Smooth muscle cell (in vitro differentiated cells): ENCODE measurements around the gene BACH2. TPM values are rescaled to one million over a fixed set of nuclear protein-coding genes. Genes with fewer than 3 reads are reported as not detected.

Source experiments
- DNase-seq: peaks from one replicate; lab custom pipeline; 2025; ENCODE audit not compliant: unreplicated experiment; lab: John Stamatoyannopoulos, UW
- H2AFZ ChIP-seq: fragments of 200-600 bp; sonication (generic); 2 replicates; pipeline ENCODE4 v1.6.0; 2016; ENCODE audit warnings: antibody characterized with exemption, low read depth, mild to moderate bottlenecking
- H3F3A ChIP-seq: fragments of 200-600 bp; sonication (generic); 2 replicates; pipeline ENCODE4 v1.6.0; 2017; ENCODE audit warnings: antibody characterized with exemption, low read depth
- H3K27ac ChIP-seq: fragments of 200-600 bp; sonication (generic); 2 replicates; pipeline ENCODE4 v1.5.1; 2016; ENCODE audit warnings: low read depth, mild to moderate bottlenecking
- H3K27me3 ChIP-seq: fragments of 200-600 bp; sonication (generic); 2 replicates; pipeline ENCODE4 v1.6.1; 2016; ENCODE audit warnings: low read depth, mild to moderate bottlenecking
- H3K36me3 ChIP-seq: fragments of 200-600 bp; sonication (generic); 2 replicates; pipeline ENCODE4 v1.5.1; 2016; ENCODE audit warnings: low read depth
- H3K4me1 ChIP-seq: fragments of 200-600 bp; sonication (generic); 2 replicates; pipeline ENCODE4 v1.5.1; 2016; ENCODE audit warnings: low read depth
- H3K4me2 ChIP-seq: fragments of 200-600 bp; sonication (generic); 2 replicates; pipeline ENCODE4 v1.6.0; 2016; ENCODE audit warnings: mild to moderate bottlenecking
- H3K4me3 ChIP-seq: fragments of 200-600 bp; sonication (generic); 2 replicates; pipeline ENCODE4 v1.5.1; 2016; ENCODE audit warnings: mild to moderate bottlenecking
- H3K79me2 ChIP-seq: fragments of 200-600 bp; sonication (generic); 2 replicates; pipeline ENCODE4 v1.6.0; 2016; ENCODE audit warnings: low read depth, mild to moderate bottlenecking
- H3K9ac ChIP-seq: fragments of 200-600 bp; sonication (generic); 2 replicates; pipeline ENCODE4 v1.6.0; 2016; ENCODE audit warnings: low read depth
- H3K9me3 ChIP-seq: fragments of 200-600 bp; sonication (generic); replicated peaks from 2 replicates; pipeline ENCODE4 v1.5.1; 2016; ENCODE audit warnings: low read depth
- H4K20me1 ChIP-seq: fragments of 200-600 bp; sonication (generic); 2 replicates; pipeline ENCODE4 v1.6.0; 2016; ENCODE audit warnings: low read depth
- CTCF ChIP-seq: fragments of 200-600 bp; sonication (generic); IDR thresholded peaks from 2 replicates; pipeline ENCODE4 v1.5.1; 2017; ENCODE audit warnings: borderline replicate concordance, mild to moderate bottlenecking, antibody characterized with exemption; ENCODE audit not compliant: insufficient read depth, poor library complexity, severe bottlenecking
- WGBS: methylation state at CpG from one replicate; pipeline ENCODE4 v1.1.7; 2016; ENCODE audit warnings: low lambda C conversion rate; 5-methylcytosine and 5-hydroxymethylcytosine counted together
- polyA plus RNA-seq: library from polyadenylated mRNA; unstranded; fragments of >200 nt; fragmentation: Nextera tagmentation; extraction: Ambion mirVana; gene quantifications from 2 replicates; pipeline ENCODE4 v1.2.1, GENCODE V29; 2016
- total RNA-seq: library from RNA; depleted of rRNA; stranded (reverse); fragments of >200 nt; gene quantifications from 2 replicates; pipeline ENCODE4 v1.2.3, GENCODE V29; 2014

BACH2 gene
- total and polyA plus RNA-seq, 2 experiments from 2014 or later = 3.0 to 4.5 TPM

- TF ChIP-seq CTCF = no peak
- H3K4me1 ChIP-seq = no peaks in the 10 kb centered on the region
- H3K36me3 ChIP-seq = no peaks in the 10 kb centered on the region
- H3K4me2 ChIP-seq = no peak overlapping the region
- H3K27me3 ChIP-seq = no peaks in the 10 kb centered on the region
- no peak overlapping the region for H2AFZ ChIP-seq
- 74% methylated on average over 4 of the region's 4 CpGs for WGBS
- no peak overlapping the region for H3K4me3 ChIP-seq
- H3F3A ChIP-seq = no peaks in the 10 kb centered on the region
- H3K9ac ChIP-seq = no peak overlapping the region
- no peaks in the 10 kb centered on the region for H3K9me3 ChIP-seq
- no peak for DNase-seq
- no peak overlapping the region for H3K27ac ChIP-seq
- H4K20me1 ChIP-seq = no peaks in the 10 kb centered on the region
- H3K79me2 ChIP-seq = no peaks in the 10 kb centered on the region
Measured at GRCh38 chr6:90126839-90127238, 169.8 kb downstream of the BACH2 start.

DNA sequence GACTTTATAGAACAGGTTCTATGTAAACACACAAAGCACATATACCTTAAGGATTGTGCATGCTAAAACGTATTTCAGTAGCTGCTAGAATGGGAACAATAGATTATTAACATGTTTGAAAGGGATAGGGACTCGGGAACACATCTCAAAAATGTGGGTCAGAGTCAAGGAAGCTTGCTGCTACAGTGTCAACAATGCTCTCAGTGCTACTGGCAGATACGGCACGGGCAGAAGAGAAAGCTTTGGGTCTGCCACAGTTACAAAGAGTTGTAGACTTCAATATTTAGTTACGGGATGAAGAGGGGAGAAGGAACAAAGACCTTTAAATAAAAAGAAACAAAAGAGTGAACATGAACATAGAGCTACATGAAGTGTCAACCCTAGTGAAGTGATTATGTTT lies 170.5 kb downstream of the BACH2 start:
- Histone ChIP-seq H2AFZ (no peak overlapping the region), H3K27ac (no peak overlapping the region), H3K27me3 (no peaks in the 10 kb centered on the region), H3F3A (no peaks in the 10 kb centered on the region), H4K20me1 (no peaks in the 10 kb centered on the region), H3K36me3 (no peaks in the 10 kb centered on the region), H3K9ac (no peak overlapping the region), H3K79me2 (no peaks in the 10 kb centered on the region), H3K4me1 (no peaks in the 10 kb centered on the region), H3K4me2 (no peak overlapping the region), H3K9me3 (no peaks in the 10 kb centered on the region), H3K4me3 (no peak overlapping the region)
- DNase-seq = no peak
- WGBS = 91% methylated on average over 5 of the region's 5 CpGs
- TF ChIP-seq CTCF = no peak

DNA sequence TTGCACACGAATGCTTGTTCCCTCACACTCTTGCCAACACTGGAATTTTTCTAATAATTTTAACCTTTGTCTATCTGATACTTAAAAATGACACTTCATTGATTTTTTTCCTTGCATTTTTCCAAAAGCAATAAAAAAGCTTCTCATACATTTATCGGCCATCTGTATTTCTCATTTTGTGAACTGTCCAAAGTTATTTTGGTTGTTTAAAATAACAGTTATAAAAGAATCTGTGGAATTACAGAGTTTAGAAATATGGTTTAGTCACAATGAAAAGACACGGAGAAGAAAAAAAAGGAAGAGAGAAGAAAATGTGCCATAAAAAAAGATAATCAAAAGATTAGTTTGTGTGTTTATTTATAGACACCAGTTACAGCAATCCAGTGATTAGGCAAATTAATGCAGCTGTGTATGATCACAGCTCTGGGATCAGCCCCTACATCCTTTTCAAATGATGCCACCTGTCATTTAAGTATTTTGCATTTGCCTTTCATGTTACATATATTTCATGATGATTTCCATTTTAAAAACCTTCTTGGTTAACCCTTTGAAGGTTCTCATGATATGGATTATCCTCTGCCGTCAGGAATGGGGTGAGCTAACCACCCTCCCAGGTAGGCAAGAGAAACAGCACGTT lies 171.7 kb downstream of the BACH2 start:
- Histone ChIP-seq H3F3A (no peaks in the 10 kb centered on the region), H4K20me1 (no peaks in the 10 kb centered on the region), H3K4me2 (no peak overlapping the region), H3K4me3 (no peak overlapping the region), H3K36me3 (no peaks in the 10 kb centered on the region), H3K27ac (no peak overlapping the region), H3K9me3 (no peaks in the 10 kb centered on the region), H3K9ac (no peak overlapping the region), H3K27me3 (no peaks in the 10 kb centered on the region), H2AFZ (no peak overlapping the region), H3K79me2 (no peaks in the 10 kb centered on the region), H3K4me1 (no peaks in the 10 kb centered on the region)
- WGBS = 83% methylated on average over 5 of the region's 5 CpGs
- no peak for DNase-seq
- no peak for TF ChIP-seq CTCF

DNA sequence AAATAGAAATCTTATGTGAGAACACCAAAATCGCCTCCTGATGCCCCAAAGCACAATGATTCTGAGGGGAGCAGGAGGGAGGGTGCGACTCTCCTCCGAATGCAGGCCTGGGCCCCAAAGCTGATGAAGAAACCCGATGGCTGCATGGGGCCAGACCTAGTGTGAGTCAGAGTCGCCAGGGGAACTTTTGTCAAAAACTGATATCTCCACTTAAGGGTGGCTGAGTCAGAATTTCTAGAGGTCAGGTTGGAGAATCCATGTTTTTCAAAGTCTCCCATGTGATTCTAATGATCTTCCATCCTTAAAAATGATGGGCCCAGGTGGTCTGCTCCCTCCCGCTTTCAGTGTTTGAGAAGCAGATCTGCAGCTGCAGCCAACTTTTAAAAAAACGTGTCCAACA lies 172.8 kb downstream of the BACH2 start:
- Histone ChIP-seq H4K20me1 (no peaks in the 10 kb centered on the region), H3K36me3 (no peaks in the 10 kb centered on the region), H3F3A (no peaks in the 10 kb centered on the region), H3K79me2 (no peaks in the 10 kb centered on the region), H3K9me3 (no peaks in the 10 kb centered on the region), H3K4me3 (no peak overlapping the region), H3K4me2 (no peak overlapping the region), H3K9ac (no peak overlapping the region), H2AFZ (no peak overlapping the region), H3K4me1 (no peaks in the 10 kb centered on the region), H3K27me3 (no peaks in the 10 kb centered on the region), H3K27ac (no peak overlapping the region)
- 68% methylated on average over 7 of the region's 7 CpGs for WGBS
- no peak for DNase-seq
- TF ChIP-seq CTCF = no peak
